Activated CD8-positive, alpha-beta memory T cell treated with anti-CD3 and anti-CD28 coated beads, Interleukin-2, amount 50 U/mL, for 24 hours (primary cell): ENCODE measurements around the gene IDI2.

Experiments
- DNase-seq: peaks from one replicate; pipeline ENCODE4 v3.0.0-alpha.2; 2020; ENCODE audit errors: extremely low read depth

The IDI2 gene

DNA sequence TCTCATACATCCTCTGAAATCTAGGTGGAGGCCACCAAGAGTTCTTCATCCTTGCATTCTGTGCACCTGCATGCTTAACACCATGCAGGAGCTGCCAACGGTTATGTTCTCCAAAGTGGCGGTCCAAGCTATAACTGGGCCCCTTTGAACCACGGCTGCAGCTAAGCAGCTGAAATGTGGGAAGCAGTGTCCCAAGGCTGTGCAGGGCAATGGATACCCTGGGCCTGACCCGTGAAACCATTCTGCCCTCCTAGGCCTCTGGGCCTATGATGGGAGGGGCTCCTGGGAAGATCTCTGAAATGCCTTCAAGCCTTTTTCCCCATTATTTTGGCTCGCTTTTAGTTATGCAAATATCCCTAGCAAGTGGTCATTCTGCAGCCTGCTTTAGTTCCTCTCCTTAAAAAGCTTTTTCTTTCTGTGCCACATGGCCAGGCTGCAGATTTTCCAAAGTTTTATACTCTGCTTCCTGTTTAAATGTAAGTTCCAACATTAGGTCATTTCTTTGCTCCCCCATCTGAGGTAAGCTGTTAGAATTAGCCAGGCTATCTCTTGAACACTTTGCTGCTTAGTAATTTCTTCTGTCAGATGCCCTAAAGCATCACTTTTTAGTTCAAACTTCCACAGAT is 45.1 kb downstream of the IDI2 start:
- no peak for DNase-seq

DNA sequence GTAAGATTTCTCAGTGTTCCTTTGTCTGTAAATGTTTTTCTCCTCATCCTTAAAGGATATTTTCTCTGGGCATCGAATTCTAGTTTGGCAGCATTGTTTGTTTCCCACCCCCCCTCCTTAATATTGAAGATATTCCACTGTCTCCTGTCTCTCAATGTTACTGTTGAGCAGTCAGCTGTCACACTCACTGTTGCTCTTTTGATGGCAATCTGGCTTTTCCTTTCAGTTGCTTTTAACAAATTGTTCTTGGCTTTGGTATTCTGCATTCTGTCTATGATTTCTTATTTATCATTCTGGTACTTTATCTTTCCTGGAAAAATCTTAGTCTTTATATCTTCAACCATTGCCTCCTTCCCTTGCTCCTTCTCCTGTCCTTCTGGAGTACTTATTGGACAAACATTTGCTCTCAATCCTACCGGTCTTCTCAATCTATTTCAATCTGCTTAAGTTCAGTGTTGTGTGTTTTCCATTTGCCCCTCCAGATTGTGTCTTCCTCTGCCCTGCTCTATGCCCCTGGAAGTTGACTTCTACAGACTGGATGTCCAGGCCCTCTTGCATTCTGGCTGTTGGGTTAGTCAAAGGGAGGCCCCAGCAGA is 46.7 kb downstream of the IDI2 start:
- DNase-seq, result no peak

DNA sequence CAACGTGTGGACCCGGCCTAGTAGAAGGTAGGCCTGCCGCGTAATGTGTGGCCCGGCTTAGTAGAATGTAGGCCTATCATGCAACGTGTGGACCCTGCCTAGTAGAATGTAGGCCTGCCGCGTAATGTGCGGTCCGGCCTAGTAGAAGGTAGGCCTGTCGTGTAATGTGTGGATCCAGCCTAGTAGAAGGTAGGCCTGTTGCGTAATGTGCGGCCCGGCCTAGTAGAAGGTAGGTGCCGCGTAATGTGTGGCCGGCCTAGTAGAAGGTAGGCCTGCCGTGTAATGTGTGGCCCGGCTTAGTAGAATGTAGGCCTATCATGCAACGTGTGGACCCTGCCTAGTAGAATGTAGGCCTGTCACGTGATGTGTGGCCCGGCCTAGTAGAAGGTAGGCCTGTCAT is 49.3 kb downstream of the IDI2 start:
- no peak for DNase-seq

DNA sequence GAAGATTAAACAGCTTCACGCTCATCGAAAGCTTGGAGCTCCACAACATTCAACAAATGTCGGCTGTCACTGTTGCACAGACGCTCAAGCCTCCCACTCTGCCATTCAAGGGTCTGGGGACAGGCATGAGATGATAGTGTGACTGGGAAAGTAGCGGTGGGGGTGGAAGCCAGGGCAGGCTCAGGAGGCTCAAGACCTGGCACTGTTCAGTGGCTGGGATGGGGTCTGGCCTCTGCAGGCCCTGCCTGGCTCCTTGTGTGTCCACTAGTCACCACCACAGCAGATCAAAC is 50.9 kb downstream of the IDI2 start:
- DNase-seq, result no peak

DNA sequence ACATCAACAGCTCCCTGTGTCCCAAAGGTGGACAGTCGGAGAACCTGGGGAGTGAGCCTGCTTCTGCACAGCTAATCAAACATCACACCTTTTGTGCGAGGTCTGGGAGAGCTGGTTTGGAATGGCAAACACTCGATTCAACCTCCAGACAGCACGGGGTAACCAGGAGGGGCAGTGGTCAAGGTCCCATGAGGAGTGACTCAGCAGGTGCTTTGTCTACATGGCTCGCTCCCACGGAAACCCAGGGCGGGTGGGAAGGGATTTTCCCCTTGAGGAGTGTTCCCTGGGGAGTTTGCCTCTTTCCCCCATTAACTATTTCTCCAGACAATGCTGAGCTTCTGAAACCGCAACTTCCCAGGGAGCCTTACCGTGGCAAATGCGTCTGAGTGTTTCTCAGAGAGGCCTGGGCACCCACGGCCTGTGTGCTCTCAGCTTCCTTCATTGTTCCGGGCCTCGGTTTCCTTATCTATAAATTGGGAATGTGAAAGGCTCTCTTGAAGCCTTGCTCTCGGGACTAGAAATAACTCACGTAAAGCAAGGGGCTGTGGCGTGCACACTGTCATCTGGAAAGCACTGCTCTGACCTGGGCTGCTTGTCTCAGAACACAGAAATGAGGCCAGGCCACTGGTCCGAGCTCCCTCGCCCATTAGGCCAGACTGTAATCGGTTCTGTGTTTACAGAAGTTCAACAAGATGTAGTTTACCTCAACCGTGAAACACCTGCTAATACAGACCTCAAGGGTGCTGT is 51.4 kb downstream of the IDI2 start:
- no peak for DNase-seq

DNA sequence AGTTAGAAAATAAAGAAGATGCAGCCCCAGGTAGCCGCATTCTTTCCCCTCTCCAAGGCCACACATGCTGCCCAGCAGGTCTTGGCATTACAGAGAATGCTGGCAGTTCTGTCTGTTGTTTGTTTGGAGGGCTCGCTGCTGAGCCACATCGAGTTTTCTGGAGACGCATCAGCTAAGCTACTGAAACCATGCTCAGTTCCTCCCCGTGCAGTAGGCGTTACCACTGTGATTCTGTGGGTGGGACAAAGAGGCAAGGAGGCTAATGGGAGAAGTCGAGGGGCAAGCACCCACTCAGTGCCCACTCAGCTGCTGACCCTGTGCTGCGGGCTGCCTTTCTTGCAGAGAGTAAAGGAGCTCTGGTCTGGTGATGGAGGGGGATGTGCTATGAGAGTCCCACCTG is 52.9 kb downstream of the IDI2 start:
- DNase-seq, result no peak

DNA sequence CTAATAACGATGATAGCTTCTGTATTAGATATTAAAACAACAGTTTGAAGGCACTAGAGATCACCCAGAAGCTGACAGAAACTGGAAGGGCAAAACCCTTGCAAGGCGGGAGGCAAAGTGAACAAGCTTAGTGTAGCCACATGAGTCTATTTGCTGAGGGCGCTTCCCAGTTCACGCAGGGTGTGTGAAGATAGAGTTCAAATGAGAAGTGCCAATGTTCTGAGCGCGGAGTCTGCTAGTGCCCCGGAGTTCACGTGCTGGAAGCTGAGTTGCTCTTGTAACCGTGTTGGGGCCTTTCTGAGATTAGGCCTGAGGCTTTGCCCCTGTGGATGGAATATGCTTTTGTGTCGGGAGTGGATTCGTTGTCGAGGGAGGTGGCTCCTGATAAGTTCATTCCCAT is 54.0 kb downstream of the IDI2 start:
- no peak for DNase-seq

DNA sequence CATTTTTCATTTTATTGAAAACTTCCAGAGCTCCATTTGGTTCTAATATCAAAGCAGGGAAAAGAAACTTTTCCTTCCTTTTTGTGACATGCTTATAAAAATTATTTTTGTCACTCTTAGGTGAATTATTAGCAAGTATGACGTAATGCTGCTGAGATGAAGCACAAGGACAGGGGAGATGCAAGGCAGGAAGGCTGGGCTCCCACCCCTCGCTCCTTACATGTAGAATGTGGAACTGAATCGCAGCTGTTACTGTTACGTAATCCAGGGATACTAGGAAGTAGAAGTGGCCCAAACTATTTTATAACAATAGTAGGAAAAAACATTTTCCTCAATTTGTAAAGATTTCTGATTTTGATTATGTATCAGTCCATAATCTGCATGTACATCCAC is 54.5 kb downstream of the IDI2 start:
- DNase-seq, result no peak

DNA sequence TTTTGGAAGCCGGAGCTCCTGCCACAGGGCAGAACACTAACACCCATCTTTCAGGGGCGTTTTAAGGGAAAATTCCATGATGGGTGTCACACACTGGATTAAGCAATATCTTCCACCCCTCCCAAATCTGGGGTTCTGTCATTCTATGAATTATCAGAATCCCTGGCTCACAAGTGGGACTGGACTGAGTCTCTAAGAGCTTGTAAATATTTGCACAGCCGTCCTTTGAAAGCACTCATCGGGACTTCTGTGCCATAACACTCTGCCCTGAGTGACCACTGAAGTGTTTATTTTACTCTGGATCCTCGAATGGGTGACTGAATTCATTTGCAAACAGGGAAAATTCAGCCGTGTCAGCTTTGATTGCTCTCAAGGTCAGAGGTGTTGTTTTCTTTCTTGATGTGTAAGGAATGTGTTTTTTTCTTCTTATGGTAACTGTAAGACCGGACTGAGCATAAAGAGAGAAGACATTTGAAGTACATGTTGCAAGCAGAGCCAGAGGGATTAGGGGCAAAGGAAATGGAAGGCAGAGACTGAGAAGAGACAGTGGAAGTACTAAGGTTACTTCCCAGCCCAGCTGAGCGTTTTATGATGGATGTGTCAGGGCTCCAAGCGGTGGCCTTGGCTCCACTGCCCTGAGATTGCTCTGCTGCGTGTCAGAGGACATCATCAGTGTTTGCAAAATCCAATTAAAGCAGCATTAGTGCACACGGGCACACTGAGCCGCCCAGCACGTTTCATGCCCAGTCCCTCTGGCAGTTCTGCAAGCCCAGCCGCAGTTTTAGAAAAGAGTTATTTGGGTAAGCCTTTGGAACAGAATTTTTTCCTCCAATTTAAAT is 55.1 kb downstream of the IDI2 start:
- DNase-seq, result no peak

DNA sequence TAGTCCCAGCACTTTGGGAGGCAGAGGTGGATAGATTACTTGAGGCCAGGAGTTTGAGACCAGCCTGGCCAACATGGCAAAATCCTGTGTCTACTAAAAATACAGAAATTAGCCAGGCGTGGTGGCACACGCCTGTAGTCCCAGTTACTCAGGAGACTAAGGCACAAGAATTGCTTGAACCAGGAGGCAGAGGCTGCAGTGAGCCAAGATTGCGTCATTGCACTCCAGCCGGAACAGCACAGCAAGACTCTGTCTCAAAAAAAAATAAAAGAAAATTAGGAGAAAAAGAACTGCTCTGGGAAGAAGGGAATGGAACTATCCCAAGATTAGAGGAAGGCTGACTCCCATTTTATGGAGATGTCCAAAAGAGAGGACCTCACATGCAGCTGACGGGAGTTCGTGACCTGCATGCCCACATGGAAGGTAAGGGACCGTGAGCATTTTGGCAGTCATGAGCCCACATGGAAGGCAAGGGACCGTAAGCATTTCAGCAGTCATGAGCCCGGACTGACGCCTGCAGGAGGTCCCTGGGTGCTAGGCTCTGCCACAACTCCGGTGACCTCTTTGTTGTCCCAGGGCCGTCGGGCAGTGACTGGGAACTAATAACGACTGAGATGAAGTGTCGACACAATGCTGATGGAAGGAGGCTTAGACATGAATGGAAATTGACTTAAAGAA is 56.0 kb downstream of the IDI2 start:
- no peak for DNase-seq
